Posterior vena cava (tissue), 2 donors: ENCODE results near the gene TBC1D2. TPM values are rescaled to one million over a fixed set of nuclear protein-coding genes. Genes with fewer than 3 reads are reported as not detected.
"Not testable (repeated sequence)": the region's sequence is repeated elsewhere in the genome, so short reads cannot be mapped to it uniquely, and the experiment has no call there.

ENCODE experiments used
- DNase-seq: peaks from one replicate; pipeline ENCODE4 v3.0.0-alpha.2; 2020; ENCODE audit warnings: low spot score
- intact Hi-C, 2 donors: fragments of 100-400 bp; cut with DNase I; formaldehyde crosslinking; loops; one replicate each; pipeline versions ENCODE4 v1.14.1 to v1.14.2; 2022 to 2023
- total RNA-seq, 2 donors: library from RNA; stranded (reverse); fragmentation: NEBNext Ultra II Directional; extraction: Animal tissue kit (Norgen Biotek cat#: 25700); gene quantifications; one replicate each; pipeline ENCODE4 v1.2.1, GENCODE V29; 2021
- donor health status: DM: yes; HTN: yes; CAD: no.
- donor health status: DM: yes; HTN: yes; CAD: no.

Gene TBC1D2
- total RNA-seq, 2 donors from 2014 or later, result 6.9 to 10.5 TPM

DNA sequence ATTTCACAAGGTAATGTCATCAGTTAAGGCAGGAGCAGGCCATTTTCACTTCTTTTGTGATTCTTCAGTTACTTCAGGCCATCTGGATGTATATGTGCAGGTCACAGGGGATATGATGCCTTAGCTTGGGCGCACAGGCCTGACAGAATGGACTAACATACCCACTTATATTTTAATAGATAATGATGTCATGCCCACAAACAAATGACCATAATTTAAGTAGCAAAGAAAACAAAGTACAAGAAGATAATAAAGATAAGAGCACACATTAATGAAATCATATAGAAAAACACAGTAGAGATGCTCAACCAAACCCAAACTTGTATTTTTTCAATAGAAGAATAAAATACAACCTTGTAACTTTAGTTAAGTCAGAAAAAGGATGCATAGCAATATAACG lies 19.7 kb upstream of the TBC1D2 start:
- no peak for DNase-seq

DNA sequence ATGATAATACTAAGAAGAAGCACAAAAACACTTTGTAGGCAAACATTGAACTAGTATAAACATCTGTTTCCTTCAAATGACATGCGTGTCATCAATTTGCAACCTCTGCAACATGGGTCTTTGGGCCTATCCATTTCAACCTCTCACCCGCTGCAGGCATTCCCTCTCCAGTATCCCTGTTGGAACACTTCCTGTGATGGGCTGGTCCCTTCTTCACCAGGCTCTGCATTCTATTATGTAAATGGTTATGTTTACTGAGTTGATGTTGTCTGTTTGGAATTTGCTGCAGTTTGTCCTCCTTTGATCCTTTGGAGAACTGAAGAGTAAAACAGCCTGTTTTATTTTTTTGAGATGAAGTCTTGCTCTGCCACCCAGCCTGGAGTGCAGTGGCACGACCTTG lies 16.6 kb upstream of the TBC1D2 start:
- DNase-seq, result no peak
- intact Hi-C loops, result no loop called here

More for the DNA sequence above, 19.7 kb upstream of the TBC1D2 start:
- intact Hi-C loops, result no loop called here

DNA sequence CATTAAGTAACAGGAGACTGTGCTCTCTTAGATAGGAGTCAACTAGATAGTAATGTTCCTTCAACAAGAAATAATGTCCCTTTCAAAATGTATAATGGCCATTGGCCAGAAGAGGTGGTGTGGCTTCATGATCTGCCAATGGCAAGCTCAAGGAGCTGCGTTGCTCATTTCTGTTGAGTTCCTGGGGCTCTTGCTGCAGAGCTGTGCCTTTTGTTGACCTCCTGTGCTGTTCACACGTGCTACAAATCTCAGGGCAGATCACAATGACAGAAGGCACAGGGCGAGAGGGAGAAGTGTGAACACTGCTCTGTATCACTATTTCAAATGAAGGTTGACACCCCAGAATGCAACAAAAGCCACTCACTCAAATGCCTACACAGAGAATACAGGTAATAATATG lies 16.0 kb upstream of the TBC1D2 start:
- DNase-seq, result no peak
- intact Hi-C loops, result no loop called here

DNA sequence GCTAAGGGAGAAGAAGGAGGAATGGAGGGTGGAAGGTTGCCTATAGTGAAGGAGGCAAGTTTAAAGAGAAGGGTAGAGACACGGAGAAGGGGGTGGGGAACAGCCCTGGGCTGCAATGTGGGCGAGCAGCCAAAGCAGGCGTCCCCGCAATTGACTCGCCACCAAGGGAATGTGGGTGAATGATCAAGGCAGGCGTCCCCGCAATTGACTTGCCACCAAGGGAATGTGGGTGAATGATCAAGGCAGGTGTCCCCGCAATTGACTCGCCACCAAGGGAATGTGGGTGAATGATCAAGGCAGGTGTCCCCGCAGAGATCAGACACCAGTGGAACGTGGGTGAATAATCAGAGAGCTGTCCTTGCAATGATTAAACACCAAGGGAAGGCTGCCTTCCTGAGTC lies 14.8 kb upstream of the TBC1D2 start:
- intact Hi-C loops, DNase-seq: not testable (repeated sequence)

DNA sequence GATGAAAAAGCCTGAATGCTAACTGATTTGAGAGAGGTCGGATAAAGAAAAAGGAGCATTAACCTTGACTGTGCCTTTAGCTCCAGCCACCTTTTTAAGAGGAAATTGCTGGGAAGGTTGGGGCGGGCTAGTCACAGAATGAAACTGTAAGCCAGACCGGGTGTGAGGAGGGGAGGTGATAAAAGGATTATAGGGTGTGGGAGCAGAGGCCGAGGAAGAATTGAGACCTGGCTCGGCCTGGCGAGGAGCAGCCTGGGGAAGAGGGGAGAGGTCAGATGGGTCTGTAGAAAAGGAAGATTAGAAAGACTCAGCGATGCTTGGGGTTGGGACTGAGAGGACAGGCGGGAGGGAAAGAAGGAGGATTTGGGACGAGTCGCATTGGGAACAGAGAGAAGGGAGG lies 14.2 kb upstream of the TBC1D2 start:
- intact Hi-C loops, DNase-seq: not testable (repeated sequence)

DNA sequence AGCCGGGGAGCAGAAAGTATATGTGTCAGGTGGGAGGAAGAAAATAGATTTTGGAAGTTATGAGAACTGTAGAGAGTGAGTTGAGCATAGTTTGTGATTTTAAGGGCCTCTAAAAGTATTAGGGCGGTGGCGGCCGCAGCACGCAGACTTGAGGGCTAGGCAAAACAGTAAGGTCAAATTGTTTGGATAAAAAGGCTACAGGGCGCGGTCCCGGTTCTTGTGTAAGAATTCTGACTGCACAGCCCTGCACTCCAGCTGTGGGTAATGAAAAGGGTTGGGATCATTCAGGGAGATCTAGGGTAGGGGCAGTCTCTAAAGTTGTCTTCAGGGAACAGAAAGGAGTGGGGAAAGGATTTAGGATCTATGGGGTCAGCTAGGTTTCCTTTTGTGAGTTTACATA lies 12.1 kb upstream of the TBC1D2 start:
- intact Hi-C loops, DNase-seq: not testable (repeated sequence)

DNA sequence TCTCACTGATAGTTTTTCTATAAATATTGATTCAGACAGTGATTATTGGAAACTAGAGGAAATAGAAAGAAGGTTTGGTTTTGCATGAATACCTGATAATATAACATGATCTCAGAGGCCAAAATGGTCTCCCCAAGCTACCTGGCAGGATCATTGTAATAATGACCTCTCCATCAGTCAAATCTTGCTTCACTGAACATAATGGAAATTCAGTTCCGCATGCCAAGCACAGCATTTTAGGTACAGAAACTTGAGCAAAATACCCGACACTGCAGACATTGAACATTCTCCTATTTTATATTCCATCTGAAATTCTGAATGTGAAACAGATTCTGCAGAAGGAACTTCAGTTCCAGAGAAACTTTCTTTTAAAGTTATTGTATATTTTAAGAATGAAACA lies 9.1 kb upstream of the TBC1D2 start:
- DNase-seq, result no peak
- intact Hi-C loops, result loop anchor here in 1 of 2 donors (5.0 kb wide), 1 partner anchor 57 kb away; no protein-coding TSS in a partner anchor

DNA sequence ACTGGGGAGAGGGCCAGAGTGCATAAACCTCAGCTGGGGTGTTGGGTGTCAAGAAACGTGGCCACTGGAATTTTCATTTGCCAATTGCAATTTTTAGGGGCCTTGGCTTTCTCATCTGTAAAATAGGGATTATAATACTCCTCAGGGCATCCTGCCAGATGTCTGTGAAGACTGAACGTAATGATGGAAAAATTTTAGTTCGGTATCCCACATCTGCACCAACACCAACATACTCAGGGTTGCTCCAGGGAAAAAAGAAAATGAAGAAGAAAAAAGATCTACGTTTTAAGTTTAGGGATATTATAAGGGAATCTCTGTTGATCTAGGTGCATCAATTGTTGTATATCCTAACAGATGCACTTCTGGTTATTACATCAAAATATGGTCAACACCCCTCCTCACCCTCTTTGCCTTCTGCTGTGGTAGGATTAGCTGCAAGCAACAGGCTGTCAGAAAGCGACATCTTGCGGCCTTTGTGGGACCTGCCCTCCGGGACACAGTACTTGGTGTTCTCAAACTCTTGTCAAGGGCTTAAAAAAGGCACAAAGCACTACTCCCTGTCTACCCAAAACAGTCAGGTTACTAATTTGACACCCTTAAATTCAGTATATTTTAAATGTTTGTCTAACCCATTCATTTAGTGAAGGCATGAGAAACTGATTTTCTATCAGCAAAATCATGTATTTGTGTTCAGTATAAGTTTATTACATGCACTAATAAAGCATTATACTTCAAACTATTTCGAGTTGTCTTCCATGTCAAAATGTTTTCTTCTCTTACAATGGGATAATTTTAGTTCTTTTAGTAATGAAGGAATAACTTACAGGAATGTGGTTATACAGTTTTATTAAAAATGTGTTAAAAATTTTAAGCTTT lies 8.3 kb upstream of the TBC1D2 start:
- intact Hi-C loops, result loop anchor here in 1 of 2 donors (5.0 kb wide), 1 partner anchor 56 kb away; no protein-coding TSS in a partner anchor
- DNase-seq, result peak; percentile 93

DNA sequence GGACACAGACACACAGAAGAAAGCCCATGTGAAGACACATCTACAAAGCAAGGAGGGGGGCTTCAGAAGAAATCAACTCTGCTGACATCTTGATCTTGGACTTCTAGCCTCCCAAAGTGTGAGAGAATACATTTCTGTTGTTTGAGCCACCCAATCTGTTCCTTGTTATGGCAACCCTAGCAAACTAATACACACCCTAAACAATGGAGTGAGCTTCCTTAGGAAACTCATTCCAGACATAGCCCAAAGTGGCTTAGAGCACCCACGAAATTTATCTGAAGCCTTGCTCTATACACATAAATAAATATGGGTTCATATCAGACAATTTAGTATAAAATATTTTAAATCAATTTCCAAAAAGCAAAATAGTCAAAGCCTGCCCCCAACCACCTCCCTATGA lies 7.6 kb upstream of the TBC1D2 start:
- intact Hi-C loops, result loop anchor here in 1 of 2 donors (5.0 kb wide), 1 partner anchor 56 kb away; no protein-coding TSS in a partner anchor
- no peak for DNase-seq

DNA sequence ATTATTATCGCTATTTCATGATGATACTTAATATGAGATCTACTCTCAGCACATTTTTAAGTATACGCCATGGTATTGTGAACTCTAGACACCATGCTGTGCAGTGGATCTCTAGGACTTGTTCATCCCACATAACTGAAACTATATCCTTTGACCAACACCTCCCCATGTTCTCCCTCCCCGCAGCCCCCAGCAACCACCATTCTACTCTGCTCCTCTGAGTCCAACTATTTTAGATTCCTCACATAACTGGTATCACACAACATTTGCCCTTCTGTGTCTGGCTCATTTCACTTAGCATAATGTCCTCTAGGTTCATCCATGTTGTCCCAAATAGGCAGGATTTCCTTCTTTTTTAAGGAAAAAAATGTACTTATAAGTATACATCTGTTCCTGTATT lies 6.6 kb upstream of the TBC1D2 start:
- intact Hi-C loops, result loop anchor here in 1 of 2 donors (5.0 kb wide), 1 partner anchor 55 kb away; no protein-coding TSS in a partner anchor
- no peak for DNase-seq

DNA sequence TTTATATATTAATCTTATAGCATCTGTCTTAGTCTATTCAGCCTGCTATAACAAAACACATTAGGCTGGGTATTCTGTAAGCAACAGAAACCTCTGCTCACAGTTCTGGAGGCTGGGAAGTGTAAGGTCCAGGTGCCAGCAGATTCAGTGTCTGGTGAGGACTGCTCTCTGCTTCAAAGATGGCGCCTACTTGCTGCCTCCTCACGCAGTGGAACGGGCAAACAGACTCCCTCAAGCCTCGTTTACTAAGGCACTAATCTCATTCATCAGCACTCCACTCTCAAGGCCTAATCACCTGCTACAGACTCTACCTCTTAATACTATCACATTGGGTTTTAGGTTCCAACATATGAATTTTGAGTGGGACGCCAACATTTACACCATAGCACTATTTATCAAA lies 5.2 kb upstream of the TBC1D2 start:
- intact Hi-C loops, result loop anchor here in 1 of 2 donors (5.0 kb wide), 1 partner anchor 53 kb away; no protein-coding TSS in a partner anchor
- DNase-seq, result no peak

DNA sequence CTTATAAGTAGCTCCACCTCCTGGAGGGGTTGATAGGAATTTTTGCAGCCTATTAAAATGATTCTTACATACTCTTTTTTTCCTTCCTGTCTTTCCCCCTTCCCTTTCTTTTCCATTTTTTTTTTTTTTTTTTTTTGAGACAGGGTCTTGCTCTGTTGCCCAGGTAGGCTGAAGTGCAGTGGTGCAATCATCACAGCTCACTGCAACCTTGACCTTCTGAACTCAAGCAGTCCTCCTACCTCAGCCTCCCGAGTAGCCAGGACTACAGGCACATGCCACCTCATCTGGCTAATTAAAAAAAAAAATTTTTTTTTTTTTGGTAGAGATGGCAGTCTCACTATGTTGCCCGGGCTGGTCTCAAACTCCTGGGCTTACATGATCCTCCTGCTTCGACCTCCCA lies 4.3 kb upstream of the TBC1D2 start:
- intact Hi-C loops, result loop anchor here (5.0 to 10.0 kb wide), 3 partner anchors 52 to 335 kb away; partner anchors contain the start of gene TRMO (in 1 of the 2)
- no peak for DNase-seq

DNA sequence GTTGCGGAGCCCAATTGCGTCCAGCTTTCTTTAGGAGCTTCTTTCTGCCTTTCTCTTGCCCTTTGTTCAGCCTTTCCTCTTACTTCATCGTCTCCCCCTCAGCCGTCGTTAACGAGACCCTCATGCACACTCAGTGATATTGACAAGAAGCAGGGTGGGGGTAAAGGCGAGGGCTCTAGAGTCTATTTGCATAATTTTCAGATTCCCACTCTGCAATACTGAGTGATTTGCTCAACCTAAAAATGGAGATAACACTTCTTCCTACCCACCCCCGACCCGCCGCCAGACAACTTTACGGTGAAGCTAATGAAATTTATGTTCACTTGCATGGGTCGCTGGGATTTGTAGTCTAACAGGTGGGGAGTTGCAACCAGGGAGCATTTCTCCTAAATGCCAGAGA lies 1.3 kb upstream of the TBC1D2 start:
- no peak for DNase-seq
- intact Hi-C loops, result loop anchor here (10.0 kb wide), 2 partner anchors 192 to 332 kb away; partner anchors contain the start of gene TRMO (in 1 of the 2)

DNA sequence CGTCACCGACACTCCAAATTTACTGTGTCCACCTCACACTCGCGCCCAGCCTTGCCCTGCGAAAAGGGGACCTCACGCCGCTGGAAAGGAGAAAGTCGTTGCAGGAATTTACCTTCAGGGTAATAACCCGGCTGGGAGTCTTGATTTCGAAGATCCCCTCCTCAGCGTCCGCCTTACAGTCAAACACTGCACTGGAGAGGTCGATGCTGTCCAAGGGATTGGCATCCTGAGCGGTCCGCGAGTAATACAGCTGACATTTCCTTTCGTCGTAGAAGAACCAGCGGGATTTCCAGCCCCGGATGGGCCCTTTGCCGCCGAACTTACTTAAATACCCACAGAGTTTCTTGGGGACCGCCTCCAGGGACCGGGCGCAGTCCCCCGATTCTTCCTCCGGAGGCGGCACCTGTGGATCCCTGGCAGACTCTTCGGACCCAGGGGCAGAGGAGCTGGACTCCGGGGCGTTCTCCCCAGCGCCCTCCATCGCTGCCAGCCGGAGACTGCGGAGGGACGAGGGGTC lies 330 bp downstream of the TBC1D2 start:
- DNase-seq, result peak; percentile 80
- intact Hi-C loops, result loop anchor here (1.0 to 10.0 kb wide), 3 partner anchors 21 to 330 kb away; partner anchors contain the start of gene TRMO (in 1 of the 2)

DNA sequence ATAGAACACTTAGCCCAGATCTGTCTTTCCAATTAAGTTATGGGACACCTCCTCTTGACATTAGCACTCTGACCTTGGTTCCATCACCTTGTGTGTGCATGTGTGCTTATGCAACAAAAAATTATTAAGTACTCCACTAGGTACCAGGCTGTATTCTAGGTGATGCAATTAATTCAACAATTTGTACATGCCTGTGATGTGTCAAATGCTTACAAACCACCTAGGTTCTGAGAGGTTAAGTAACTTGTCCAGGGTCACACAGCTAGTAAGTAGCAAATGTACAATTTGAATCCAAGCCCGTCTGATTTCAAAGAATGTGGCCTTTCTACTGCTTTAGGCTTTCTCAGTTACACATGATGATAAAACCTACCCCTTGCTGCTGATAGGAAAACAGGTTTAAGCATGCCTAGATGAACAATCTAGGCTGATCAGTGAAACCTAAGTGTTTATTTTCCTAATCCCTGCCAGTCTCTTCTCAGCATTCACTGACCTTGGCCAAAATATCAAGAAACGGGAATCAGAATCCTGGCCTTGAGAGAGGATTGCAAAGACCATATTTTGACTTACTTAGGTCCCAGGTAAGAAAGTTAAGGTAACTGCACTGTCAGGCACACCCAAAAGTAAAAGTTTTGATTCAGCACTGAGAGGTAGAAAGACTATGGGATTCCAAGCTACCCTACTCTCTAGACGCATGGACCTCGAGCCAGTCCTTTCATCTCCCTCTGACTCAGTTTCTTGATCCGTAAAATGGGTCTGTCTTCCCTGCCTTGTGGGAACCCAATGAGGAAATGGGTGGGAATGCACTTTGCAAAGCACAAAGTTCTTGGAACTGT lies 1.0 kb downstream of the TBC1D2 start:
- intact Hi-C loops, result loop anchor here (1.0 to 10.0 kb wide), 4 partner anchors 22 to 330 kb away; partner anchors contain the start of gene TRMO (in 1 of the 2)
- DNase-seq, result no peak

DNA sequence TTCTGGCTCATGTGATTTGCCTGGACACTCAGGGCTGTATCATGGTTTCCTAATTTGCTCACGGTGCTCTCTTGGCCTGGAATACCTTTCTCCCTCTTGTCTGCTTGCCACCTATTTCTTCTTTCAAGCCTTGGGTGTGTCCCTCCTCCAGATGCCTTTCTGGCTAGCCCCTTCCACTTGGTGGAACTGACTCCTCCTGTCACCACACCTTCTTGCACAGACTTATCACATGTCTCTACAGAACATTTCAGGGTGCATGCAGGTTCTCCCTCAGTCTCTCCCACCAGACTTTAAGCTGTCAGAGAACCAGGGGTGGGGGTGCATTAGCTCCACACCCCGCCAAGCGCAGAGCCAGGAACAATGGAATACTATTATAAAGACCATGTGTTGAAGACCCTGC lies 1.9 kb downstream of the TBC1D2 start:
- intact Hi-C loops, result loop anchor here (5.0 to 10.0 kb wide), 3 partner anchors 41 to 329 kb away; partner anchors contain the start of gene TRMO (in 1 of the 2)
- DNase-seq, result no peak

DNA sequence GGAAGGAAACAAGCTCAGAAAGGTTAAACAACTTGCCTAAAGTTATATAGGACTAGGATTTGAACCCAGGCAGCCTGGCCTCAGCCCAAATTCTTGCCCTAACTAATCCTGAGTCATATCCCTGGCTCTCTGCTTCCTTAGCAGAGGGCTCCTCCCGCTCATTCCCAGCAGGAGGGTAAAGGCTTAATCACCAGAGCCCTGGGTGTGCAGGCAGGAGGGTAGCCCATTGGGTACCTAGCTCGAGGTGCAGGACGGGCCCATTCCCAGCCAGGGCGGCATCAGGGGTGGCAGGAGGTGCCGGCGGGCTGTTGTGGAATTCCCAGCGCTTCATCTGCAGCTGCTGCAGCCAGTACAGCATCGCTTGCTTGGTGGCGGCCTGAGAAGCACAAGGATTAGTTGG lies 3.9 kb downstream of the TBC1D2 start:
- intact Hi-C loops, result loop anchor here (5.0 to 10.0 kb wide), 3 partner anchors 39 to 327 kb away; partner anchors contain the start of gene TRMO (in 1 of the 2)

DNA sequence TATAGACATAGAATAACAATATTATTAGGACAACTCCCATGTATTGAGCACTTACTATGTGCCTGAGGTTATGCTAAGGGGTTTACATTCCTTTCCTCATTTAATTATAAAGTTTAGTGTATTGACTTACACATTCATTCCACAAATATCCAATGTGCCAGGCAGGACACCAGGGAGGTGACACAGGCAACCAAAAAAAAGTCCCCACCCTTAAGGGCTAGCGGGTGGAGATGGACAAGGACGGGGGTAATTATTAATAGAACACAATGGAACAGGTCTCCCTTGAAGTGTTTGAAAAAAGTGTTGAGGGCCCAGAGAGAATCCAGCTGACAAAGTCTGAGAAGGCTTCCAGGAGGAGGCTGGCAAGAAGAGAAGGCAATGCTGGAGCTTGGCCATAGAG lies 5.7 kb downstream of the TBC1D2 start:
- no peak for DNase-seq
- intact Hi-C loops, result loop anchor here (5.0 to 10.0 kb wide), 3 partner anchors 37 to 325 kb away; partner anchors contain the start of gene TRMO (in 1 of the 2)

More for the DNA sequence above, 3.9 kb downstream of the TBC1D2 start:
- DNase-seq, result no peak
